BE2C (cell line): ENCODE results near the gene TMEM9.

Experiments
- DNase-seq: peaks from one replicate; pipeline ENCODE4 v3.0.0-alpha.2; 2020
- H3K27me3 ChIP-seq: fragments of 250-450 bp; sonication (Bioruptor Pico); 2 replicates; pipeline ENCODE4 v1.5.1; 2020; ENCODE audit warnings: mild to moderate bottlenecking
- H3K36me3 ChIP-seq: fragments of 250-450 bp; sonication (Bioruptor Pico); 2 replicates; pipeline ENCODE4 v1.5.1; 2020; ENCODE audit warnings: mild to moderate bottlenecking
- H3K4me1 ChIP-seq: fragments of 250-450 bp; sonication (Bioruptor Pico); 2 replicates; pipeline ENCODE4 v1.5.1; 2020
- H3K4me3 ChIP-seq: 2 replicates; pipeline ENCODE4 v1.5.1; 2011; ENCODE audit warnings: low read depth, low read length
- H3K9me3 ChIP-seq: fragments of 250-450 bp; sonication (Bioruptor Pico); 2 replicates; pipeline ENCODE4 v1.5.1; 2020
- TF ChIP-seq, protein P1 (sequence below): IDR thresholded peaks from 2 replicates; pipeline ENCODE4 v1.5.1; 2012; ENCODE audit warnings: mild to moderate bottlenecking, low read depth, low read length

TMEM9 gene

DNA sequence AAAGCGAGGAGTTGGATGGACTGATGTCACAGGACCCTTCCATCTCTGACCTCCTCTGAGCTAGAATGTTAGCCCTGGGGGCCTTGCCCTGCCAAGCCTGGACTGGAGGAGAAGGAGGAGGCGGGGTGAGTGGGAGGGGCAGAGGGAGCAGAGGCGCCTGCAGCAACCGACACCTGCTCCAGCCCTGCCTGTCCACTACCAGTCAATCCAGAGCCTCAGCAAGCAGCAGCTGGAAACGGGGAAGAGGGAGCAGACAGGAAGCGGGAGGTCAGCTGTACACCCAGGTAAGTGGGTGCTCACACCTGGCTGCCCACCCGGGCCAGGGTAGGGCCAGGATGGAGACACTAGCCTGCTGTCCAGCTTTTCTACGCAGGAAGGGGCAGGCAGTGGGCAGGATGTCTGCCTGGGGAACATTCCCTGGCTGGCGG lies 36.4 kb upstream of the TMEM9 start, which contains the start of gene IGFN1:
Gene IGFN1, plus strand, starts transcription at position 201 of the 428 bp plus-strand sequence. CDS start 2,470 bp downstream, outside the sequence.
- peaks cover 4% of the 10 kb centered on the region; the same call in 1 of the 2 replicates for H3K4me1 ChIP-seq
- no peaks in the 10 kb centered on the region for H3K36me3 ChIP-seq
- H3K9me3 ChIP-seq, result no peaks in the 10 kb centered on the region
- TF ChIP-seq, protein P1, sequence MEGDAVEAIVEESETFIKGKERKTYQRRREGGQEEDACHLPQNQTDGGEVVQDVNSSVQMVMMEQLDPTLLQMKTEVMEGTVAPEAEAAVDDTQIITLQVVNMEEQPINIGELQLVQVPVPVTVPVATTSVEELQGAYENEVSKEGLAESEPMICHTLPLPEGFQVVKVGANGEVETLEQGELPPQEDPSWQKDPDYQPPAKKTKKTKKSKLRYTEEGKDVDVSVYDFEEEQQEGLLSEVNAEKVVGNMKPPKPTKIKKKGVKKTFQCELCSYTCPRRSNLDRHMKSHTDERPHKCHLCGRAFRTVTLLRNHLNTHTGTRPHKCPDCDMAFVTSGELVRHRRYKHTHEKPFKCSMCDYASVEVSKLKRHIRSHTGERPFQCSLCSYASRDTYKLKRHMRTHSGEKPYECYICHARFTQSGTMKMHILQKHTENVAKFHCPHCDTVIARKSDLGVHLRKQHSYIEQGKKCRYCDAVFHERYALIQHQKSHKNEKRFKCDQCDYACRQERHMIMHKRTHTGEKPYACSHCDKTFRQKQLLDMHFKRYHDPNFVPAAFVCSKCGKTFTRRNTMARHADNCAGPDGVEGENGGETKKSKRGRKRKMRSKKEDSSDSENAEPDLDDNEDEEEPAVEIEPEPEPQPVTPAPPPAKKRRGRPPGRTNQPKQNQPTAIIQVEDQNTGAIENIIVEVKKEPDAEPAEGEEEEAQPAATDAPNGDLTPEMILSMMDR, result no peak
- peak; percentile 67 for DNase-seq
- H3K4me3 ChIP-seq, result no peak within 1 kb of the TSS
- H3K27me3 ChIP-seq, result no peaks in the 10 kb centered on the region

DNA sequence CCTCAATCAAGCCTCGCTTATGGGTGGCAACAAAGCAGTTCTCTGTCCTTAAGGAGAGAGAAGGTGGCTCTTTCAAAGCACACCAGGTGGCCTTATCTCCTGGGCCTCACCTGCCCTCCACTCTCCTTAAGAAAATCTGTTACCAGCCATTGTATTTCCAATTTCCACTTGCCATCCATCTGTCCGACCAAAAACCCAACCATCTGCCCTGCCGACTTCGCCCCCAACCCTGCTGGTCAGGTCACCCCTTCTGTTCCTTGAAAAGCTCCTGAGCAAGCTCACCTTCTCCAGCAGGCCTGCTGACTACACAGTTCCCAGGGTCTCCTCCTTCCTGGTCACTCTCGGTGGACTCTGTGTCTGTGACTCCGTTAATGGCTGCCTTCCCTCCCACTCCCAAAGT lies 35.7 kb upstream of the TMEM9 start:
- no peaks in the 10 kb centered on the region for H3K9me3 ChIP-seq
- H3K4me3 ChIP-seq, result no peak overlapping the region
- no peaks in the 10 kb centered on the region for H3K36me3 ChIP-seq
- DNase-seq, result no peak
- TF ChIP-seq, protein P1, result no peak
- peaks cover 4% of the 10 kb centered on the region; the same call in 1 of the 2 replicates for H3K4me1 ChIP-seq
- no peaks in the 10 kb centered on the region for H3K27me3 ChIP-seq

DNA sequence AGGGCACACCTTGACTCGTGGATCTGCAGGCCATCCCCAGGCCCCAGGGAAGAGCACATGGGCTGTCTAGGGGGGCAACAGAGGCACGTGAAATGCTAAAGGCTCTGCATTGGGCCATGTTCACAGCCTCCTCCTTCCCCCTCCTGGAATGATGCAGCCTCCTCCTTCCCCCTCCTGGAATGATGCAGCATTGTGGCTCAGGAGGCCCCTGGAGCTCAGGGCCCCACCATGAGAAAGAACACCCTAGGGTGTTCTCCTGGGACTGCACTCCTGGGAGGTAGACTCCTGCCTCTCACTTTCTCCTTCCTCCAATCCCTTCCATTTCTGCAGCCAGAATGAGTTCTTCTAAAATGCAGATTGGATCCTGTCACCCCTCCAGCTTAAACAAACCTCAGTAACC lies 34.8 kb upstream of the TMEM9 start:
- H3K36me3 ChIP-seq, result no peaks in the 10 kb centered on the region
- H3K9me3 ChIP-seq, result no peaks in the 10 kb centered on the region
- TF ChIP-seq, protein P1, result no peak
- DNase-seq, result no peak
- no peak overlapping the region for H3K4me3 ChIP-seq
- peaks cover 4% of the 10 kb centered on the region; the same call in 1 of the 2 replicates for H3K4me1 ChIP-seq
- no peaks in the 10 kb centered on the region for H3K27me3 ChIP-seq

DNA sequence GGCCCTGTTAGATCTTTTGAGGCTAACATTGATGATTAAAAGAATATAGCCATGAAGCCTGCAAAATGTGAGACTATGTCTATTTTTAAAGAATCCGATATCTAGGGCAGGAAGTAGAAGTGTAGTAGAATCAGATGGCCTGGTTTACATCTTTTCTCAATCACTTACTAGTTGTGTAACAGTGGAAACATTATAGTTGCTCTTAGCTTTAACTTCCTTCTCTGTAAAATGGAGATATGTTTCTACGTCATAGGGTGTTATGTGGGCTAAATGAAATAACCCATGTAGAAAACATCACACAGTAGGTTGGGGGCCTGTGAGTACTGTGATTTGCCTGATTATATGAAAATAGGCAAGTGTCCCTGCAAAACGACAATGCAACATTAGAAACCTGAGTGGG lies 31.9 kb upstream of the TMEM9 start:
- no peak for DNase-seq
- H3K27me3 ChIP-seq, result no peaks in the 10 kb centered on the region
- no peaks in the 10 kb centered on the region for H3K36me3 ChIP-seq
- H3K4me3 ChIP-seq, result no peak overlapping the region
- H3K9me3 ChIP-seq, result no peaks in the 10 kb centered on the region
- peaks cover 4% of the 10 kb centered on the region; the same call in 1 of the 2 replicates for H3K4me1 ChIP-seq
- TF ChIP-seq, protein P1, result no peak

DNA sequence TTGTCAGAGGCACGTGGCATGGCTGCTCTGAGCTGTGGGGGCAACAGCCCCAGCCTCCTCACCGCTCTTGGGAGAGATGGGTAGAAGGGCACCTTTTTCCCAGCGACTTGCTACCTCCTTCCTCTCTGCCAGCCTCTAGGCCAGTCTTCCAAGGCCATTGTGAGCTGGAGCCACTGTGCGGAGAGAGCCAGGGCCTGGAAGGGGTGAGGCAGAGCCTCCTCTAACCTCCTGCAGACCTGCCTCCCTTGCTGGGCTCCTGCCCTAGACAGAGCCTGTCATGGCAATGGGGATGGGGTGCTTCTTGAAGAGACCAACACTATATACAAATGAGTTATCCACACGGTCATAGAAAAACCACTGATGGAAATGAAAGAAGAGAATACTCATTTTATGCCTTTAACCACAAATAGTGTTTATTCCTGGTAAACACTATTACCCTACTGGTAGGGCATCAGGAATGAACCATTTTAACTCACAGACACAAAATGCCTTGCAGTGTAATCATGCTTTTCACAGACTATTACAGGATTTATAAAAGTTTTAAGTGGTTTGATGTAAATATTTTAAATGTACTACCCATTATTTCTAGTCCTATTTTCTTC lies 31.4 kb upstream of the TMEM9 start:
- H3K36me3 ChIP-seq, result no peaks in the 10 kb centered on the region
- peaks cover 4% of the 10 kb centered on the region; the same call in 1 of the 2 replicates for H3K4me1 ChIP-seq
- H3K4me3 ChIP-seq, result no peak overlapping the region
- no peak for DNase-seq
- TF ChIP-seq, protein P1, result no peak
- H3K9me3 ChIP-seq, result no peaks in the 10 kb centered on the region
- no peaks in the 10 kb centered on the region for H3K27me3 ChIP-seq

- no peaks in the 10 kb centered on the region for H3K9me3 ChIP-seq
- no peak overlapping the region for H3K4me3 ChIP-seq
- TF ChIP-seq, protein P1, result no peak
- H3K4me1 ChIP-seq, result no peaks in the 10 kb centered on the region; the same call in 1 of the 2 replicates
- H3K36me3 ChIP-seq, result no peaks in the 10 kb centered on the region
- no peak for DNase-seq
- H3K27me3 ChIP-seq, result no peaks in the 10 kb centered on the region
Observed at GRCh38 chr1:201185123-201185453, 30.8 kb upstream of the TMEM9 start.
